GM12878 (cell line): ENCODE results near the gene PHF11. TPM values are rescaled to one million over a fixed set of nuclear protein-coding genes. Genes with fewer than 3 reads are reported as not detected.

Experiments
- ATAC-seq: fragments of 200-7000 bp; cut with Tn5 transposase; 3 replicates; pipeline ENCODE4 v1.9.1; 2020; ENCODE audit warnings: mild to moderate bottlenecking, moderate library complexity
- BruUV-seq: library from RNA; stranded (reverse); fragments of 400-500 nt; replicated peaks from 2 replicates; lab custom pipeline; 2021; lab: Mats Ljungman, UMichigan
- CTCF ChIA-PET: fragments of 300-600 bp; sonication (Branson Sonifier 250); formaldehyde crosslinking; extraction: SDS; loops from one replicate; lab custom pipeline; 2021; ENCODE audit warnings: inconsistent platforms; lab: Yijun Ruan, JAX
- POLR2A ChIA-PET: fragments of 350-600 bp; formaldehyde crosslinking; extraction: SDS; loops from one replicate; lab custom pipeline; 2021; ENCODE audit warnings: inconsistent platforms; lab: Charles Lee
- RAD21 ChIA-PET: fragments of 300-600 bp; sonication (Branson Sonifier 250); formaldehyde crosslinking; loops from one replicate; lab custom pipeline; 2023; ENCODE audit warnings: antibody characterized with exemption; ENCODE audit not compliant: unreplicated experiment; lab: Charles Lee
- SMC1A ChIA-PET: fragments of 300-600 bp; sonication (Branson Sonifier 250); formaldehyde crosslinking; loops from one replicate; lab custom pipeline; 2023; ENCODE audit not compliant: unreplicated experiment, uncharacterized antibody; lab: Charles Lee
- DNase-seq: peaks from one replicate; pipeline ENCODE4 v3.0.0-alpha.2; 2011; ENCODE audit warnings: low read depth, low spot score
- FAIRE-seq: peaks from 3 replicates; lab custom pipeline; 2011; peaks lifted over from hg19 to GRCh38; lab: Jason Lieb, UNC
- H2AFZ ChIP-seq: 2 replicates; pipeline ENCODE4 v1.6.0; 2011; ENCODE audit warnings: low read depth, low read length, control low read depth; ENCODE audit not compliant: control insufficient read depth
- H3K27ac ChIP-seq: 2 replicates; pipeline ENCODE4 v1.5.1; 2011; ENCODE audit warnings: control low read depth; ENCODE audit not compliant: control insufficient read depth, insufficient read depth
- H3K27me3 ChIP-seq, 2 experiments: replicated peaks in 1 of 2; 2 replicates each; pipeline versions ENCODE4 v1.6.0 to v1.6.1; 2011; ENCODE audit warnings: low read length in 1 of 2; ENCODE audit not compliant: control insufficient read depth in 2 of 2, insufficient read depth in 2 of 2
- H3K36me3 ChIP-seq, 2 experiments: 2 replicates each; pipeline ENCODE4 v1.5.1; 2011; ENCODE audit warnings: low read length in 1 of 2; ENCODE audit not compliant: control insufficient read depth in 2 of 2, insufficient read depth in 2 of 2
- H3K4me1 ChIP-seq: 2 replicates; pipeline ENCODE4 v1.6.1; 2011; ENCODE audit warnings: mild to moderate bottlenecking, low read length, moderate library complexity, mixed read lengths; ENCODE audit not compliant: control insufficient read depth, insufficient read depth
- H3K4me2 ChIP-seq: 2 replicates; pipeline ENCODE4 v1.6.0; 2011; ENCODE audit warnings: control low read depth; ENCODE audit not compliant: control insufficient read depth, insufficient read depth
- H3K4me3 ChIP-seq: fragments of 200-600 bp; sonication (generic); 2 replicates; pipeline ENCODE4 v1.5.1; 2016
- H3K79me2 ChIP-seq: 2 replicates; pipeline ENCODE4 v1.6.0; 2011; ENCODE audit warnings: low read length; ENCODE audit not compliant: control insufficient read depth, insufficient read depth
- H3K9ac ChIP-seq: 2 replicates; pipeline ENCODE4 v1.8.0; 2011; ENCODE audit warnings: low read length, control low read depth, mixed read lengths; ENCODE audit not compliant: control insufficient read depth, insufficient read depth
- H3K9me3 ChIP-seq: replicated peaks from 3 replicates; pipeline ENCODE4 v1.5.1; 2011; ENCODE audit warnings: mild to moderate bottlenecking, low read length; ENCODE audit not compliant: control insufficient read depth, insufficient read depth
- H4K20me1 ChIP-seq: 2 replicates; pipeline ENCODE4 v1.6.0; 2011; ENCODE audit not compliant: control insufficient read depth, insufficient read depth
- BACH1 ChIP-seq: fragments of 450-650 bp; IDR thresholded peaks from 2 replicates; pipeline ENCODE4 v1.6.1; 2017; ENCODE audit warnings: mild to moderate bottlenecking, borderline replicate concordance
- BMI1 ChIP-seq: fragments of 450-650 bp; IDR thresholded peaks from 2 replicates; pipeline ENCODE4 v1.6.1; 2016; ENCODE audit warnings: mild to moderate bottlenecking, moderate library complexity, borderline replicate concordance
- CREM ChIP-seq: IDR thresholded peaks from 2 replicates; pipeline ENCODE4 v1.6.1; 2014; ENCODE audit warnings: antibody characterized with exemption, low read depth
- ETV6 ChIP-seq, 2 experiments: fragments of 450-650 bp in 1 of 2; IDR thresholded peaks in 1 of 2; conservative IDR thresholded peaks in 1 of 2; 2 replicates each; pipeline ENCODE4 v1.6.1; 2014; ENCODE audit warnings: antibody characterized with exemption in 1 of 2, borderline replicate concordance in 1 of 2, low read depth in 1 of 2, mild to moderate bottlenecking in 1 of 2, moderate library complexity in 1 of 2
- IRF3 ChIP-seq: fragments of 450-650 bp; IDR thresholded peaks from 2 replicates; pipeline ENCODE4 v1.6.1; 2014; ENCODE audit warnings: mild to moderate bottlenecking
- JUNB ChIP-seq: IDR thresholded peaks from 2 replicates; pipeline ENCODE4 v1.6.1; 2016; ENCODE audit warnings: antibody characterized with exemption, mild to moderate bottlenecking
- JUND ChIP-seq: IDR thresholded peaks from 2 replicates; pipeline ENCODE4 v1.6.1; 2012; ENCODE audit warnings: low read depth, mild to moderate bottlenecking, low read length, improper control_type of control experiment, moderate library complexity
- PML ChIP-seq: IDR thresholded peaks from 2 replicates; pipeline ENCODE4 v1.6.1; 2012; ENCODE audit warnings: low read length, inconsistent platforms
- SMC3 ChIP-seq: IDR thresholded peaks from 2 replicates; pipeline ENCODE4 v1.6.1; 2011; ENCODE audit warnings: low read length, improper control_type of control experiment, borderline replicate concordance
- SREBF2 ChIP-seq: IDR thresholded peaks from 2 replicates; pipeline ENCODE4 v1.6.1; 2012; ENCODE audit warnings: mild to moderate bottlenecking, low read length
- WRNIP1 ChIP-seq: IDR thresholded peaks from 2 replicates; pipeline ENCODE4 v1.6.1; 2011; ENCODE audit warnings: low read depth, low read length, improper control_type of control experiment, borderline replicate concordance
- ZBED1 ChIP-seq: IDR thresholded peaks from 2 replicates; pipeline ENCODE4 v1.6.1; 2016; ENCODE audit warnings: borderline replicate concordance
- ZNF622 ChIP-seq: fragments of 450-650 bp; IDR thresholded peaks from 2 replicates; pipeline ENCODE4 v1.6.1; 2017; ENCODE audit warnings: mild to moderate bottlenecking, inconsistent platforms
- WGBS: methylation state at CpG from one replicate; pipeline ENCODE4 v1.1.6; 2016; ENCODE audit warnings: low lambda C conversion rate; ENCODE audit not compliant: insufficient replicate concordance, insufficient coverage; ENCODE audit errors: missing lambda C conversion rate; 5-methylcytosine and 5-hydroxymethylcytosine counted together
- in situ Hi-C: fragments of 300-500 bp; cut with MboI; formaldehyde crosslinking; loops from 9 replicates; pipeline ENCODE4 v1.14.3; 2018; ENCODE audit warnings: mixed read lengths
- intact Hi-C: fragments of 100-400 bp; cut with micrococcal nuclease; formaldehyde crosslinking; loops from one replicate; pipeline ENCODE4 v1.14.2; 2022; ENCODE audit not compliant: unreplicated experiment
- polyA plus RNA-seq, 11 experiments: library from polyadenylated mRNA; depleted of rRNA in 4 of 11; unstranded in 6 of 11; stranded (reverse) in 5 of 11; fragments of >200 nt; fragmentation: Nextera tagmentation in 4 of 11; fragmentation: Illumina TruSeq in 1 of 11; extraction: Ambion mirVana in 4 of 11; extraction: Trizol in 1 of 11; gene quantifications; 1 replicate in 1 of 11; 2 replicates in 10 of 11; pipeline versions ENCODE4 v1.2.1 to v1.2.3, GENCODE V29; 2011 to 2016; ENCODE audit warnings: inconsistent platforms in 2 of 11, missing spikeins in 2 of 11, low read depth in 1 of 11
- total RNA-seq, 4 experiments: library from RNA; depleted of rRNA in 3 of 4; stranded (reverse); fragments of >200 nt in 3 of 4; fragmentation: Illumina TruSeq in 1 of 4; extraction: Trizol in 1 of 4; gene quantifications; 2 replicates each; pipeline versions ENCODE4 v1.2.1 to v1.2.3, GENCODE V29; 2013 to 2021
- TF ChIP-seq, protein P1 (sequence below): fragments of 450-650 bp; formaldehyde crosslinking; IDR thresholded peaks from 2 replicates; pipeline ENCODE4 v1.4.0; 2020; ENCODE audit warnings: mild to moderate bottlenecking, moderate library complexity
- TF ChIP-seq, protein P2 (sequence below): fragments of 450-650 bp; IDR thresholded peaks from 2 replicates; pipeline ENCODE4 v1.6.1; 2017; ENCODE audit warnings: mild to moderate bottlenecking, moderate library complexity

PHF11 gene
- total and polyA plus RNA-seq, 10 of the 15 experiments (the other 5 are each of a cell fraction or from before 2014, with no cell fraction given) = 16.9 to 77.3 (median 32.7) TPM

GRCh38 chr13:49561062-49561410 lies 65.3 kb downstream of the PHF11 start:
- Histone ChIP-seq H2AFZ (no peak overlapping the region), H3K9me3 (no peaks in the 10 kb centered on the region; the same call in 2 of the 3 replicates), H3K4me2 (no peak overlapping the region), H3K27ac (no peak overlapping the region), H3K27me3 (no peaks in the 10 kb centered on the region), H3K4me1 (no peaks in the 10 kb centered on the region), H3K79me2 (no peaks in the 10 kb centered on the region), H3K4me3 (no peak overlapping the region)
- WGBS = 96% methylated on average over 3 of the region's 3 CpGs
- ATAC-seq (no peak), FAIRE-seq (no peak)
- BruUV-seq = no TSS peak
- RAD21 ChIA-PET = no interaction called here
- no peak for TF ChIP-seq PML
- no peak for TF ChIP-seq SREBF2
- no peak for TF ChIP-seq BACH1
- no peak for TF ChIP-seq JUND
- TF ChIP-seq CREM = no peak
- TF ChIP-seq SMC3 = no peak
- no peak for TF ChIP-seq ZBED1
- no peak for TF ChIP-seq WRNIP1
- no peak for TF ChIP-seq BMI1
- TF ChIP-seq, protein P1, sequence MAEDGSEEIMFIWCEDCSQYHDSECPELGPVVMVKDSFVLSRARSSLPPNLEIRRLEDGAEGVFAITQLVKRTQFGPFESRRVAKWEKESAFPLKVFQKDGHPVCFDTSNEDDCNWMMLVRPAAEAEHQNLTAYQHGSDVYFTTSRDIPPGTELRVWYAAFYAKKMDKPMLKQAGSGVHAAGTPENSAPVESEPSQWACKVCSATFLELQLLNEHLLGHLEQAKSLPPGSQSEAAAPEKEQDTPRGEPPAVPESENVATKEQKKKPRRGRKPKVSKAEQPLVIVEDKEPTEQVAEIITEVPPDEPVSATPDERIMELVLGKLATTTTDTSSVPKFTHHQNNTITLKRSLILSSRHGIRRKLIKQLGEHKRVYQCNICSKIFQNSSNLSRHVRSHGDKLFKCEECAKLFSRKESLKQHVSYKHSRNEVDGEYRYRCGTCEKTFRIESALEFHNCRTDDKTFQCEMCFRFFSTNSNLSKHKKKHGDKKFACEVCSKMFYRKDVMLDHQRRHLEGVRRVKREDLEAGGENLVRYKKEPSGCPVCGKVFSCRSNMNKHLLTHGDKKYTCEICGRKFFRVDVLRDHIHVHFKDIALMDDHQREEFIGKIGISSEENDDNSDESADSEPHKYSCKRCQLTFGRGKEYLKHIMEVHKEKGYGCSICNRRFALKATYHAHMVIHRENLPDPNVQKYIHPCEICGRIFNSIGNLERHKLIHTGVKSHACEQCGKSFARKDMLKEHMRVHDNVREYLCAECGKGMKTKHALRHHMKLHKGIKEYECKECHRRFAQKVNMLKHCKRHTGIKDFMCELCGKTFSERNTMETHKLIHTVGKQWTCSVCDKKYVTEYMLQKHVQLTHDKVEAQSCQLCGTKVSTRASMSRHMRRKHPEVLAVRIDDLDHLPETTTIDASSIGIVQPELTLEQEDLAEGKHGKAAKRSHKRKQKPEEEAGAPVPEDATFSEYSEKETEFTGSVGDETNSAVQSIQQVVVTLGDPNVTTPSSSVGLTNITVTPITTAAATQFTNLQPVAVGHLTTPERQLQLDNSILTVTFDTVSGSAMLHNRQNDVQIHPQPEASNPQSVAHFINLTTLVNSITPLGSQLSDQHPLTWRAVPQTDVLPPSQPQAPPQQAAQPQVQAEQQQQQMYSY (CRISPR knock-in tag) = no peak
- TF ChIP-seq, protein P2, sequence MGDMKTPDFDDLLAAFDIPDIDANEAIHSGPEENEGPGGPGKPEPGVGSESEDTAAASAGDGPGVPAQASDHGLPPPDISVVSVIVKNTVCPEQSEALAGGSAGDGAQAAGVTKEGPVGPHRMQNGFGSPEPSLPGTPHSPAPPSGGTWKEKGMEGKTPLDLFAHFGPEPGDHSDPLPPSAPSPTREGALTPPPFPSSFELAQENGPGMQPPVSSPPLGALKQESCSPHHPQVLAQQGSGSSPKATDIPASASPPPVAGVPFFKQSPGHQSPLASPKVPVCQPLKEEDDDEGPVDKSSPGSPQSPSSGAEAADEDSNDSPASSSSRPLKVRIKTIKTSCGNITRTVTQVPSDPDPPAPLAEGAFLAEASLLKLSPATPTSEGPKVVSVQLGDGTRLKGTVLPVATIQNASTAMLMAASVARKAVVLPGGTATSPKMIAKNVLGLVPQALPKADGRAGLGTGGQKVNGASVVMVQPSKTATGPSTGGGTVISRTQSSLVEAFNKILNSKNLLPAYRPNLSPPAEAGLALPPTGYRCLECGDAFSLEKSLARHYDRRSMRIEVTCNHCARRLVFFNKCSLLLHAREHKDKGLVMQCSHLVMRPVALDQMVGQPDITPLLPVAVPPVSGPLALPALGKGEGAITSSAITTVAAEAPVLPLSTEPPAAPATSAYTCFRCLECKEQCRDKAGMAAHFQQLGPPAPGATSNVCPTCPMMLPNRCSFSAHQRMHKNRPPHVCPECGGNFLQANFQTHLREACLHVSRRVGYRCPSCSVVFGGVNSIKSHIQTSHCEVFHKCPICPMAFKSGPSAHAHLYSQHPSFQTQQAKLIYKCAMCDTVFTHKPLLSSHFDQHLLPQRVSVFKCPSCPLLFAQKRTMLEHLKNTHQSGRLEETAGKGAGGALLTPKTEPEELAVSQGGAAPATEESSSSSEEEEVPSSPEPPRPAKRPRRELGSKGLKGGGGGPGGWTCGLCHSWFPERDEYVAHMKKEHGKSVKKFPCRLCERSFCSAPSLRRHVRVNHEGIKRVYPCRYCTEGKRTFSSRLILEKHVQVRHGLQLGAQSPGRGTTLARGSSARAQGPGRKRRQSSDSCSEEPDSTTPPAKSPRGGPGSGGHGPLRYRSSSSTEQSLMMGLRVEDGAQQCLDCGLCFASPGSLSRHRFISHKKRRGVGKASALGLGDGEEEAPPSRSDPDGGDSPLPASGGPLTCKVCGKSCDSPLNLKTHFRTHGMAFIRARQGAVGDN = no peak
- TF ChIP-seq ZNF622 = no peak
- TF ChIP-seq IRF3 = no peak
- TF ChIP-seq JUNB = no peak
- TF ChIP-seq ETV6 (conservative IDR thresholded peaks at IDR 0.05 in 1 of 2, IDR thresholded peaks at IDR 0.05 in 1 of 2; ENCODE audit: borderline replicate concordance in 1 of 2, low read depth in 1 of 2) = no peak
- TF ChIP-seq, all 136 proteins: peak for 0
- intact Hi-C loops (no loop called here), in situ Hi-C loops (no loop called here)
- H3K9ac ChIP-seq = no peak overlapping the region
- ChIA-PET POLR2A (interaction anchor here (0.6 to 0.7 kb wide), 2 partner anchors 195 to 1581 kb away, joined by 3 to 5 read pairs; no protein-coding TSS in a partner anchor), CTCF (interaction anchor here (0.6 to 0.8 kb wide), 2 partner anchors 21 to 64 kb away, joined by 3 read pairs; no protein-coding TSS in a partner anchor), SMC1A (interaction anchor here (1.4 kb wide), 1 partner anchor 55 kb away, joined by 3 read pairs; no protein-coding TSS in a partner anchor)
- no peak for DNase-seq
- no peaks in the 10 kb centered on the region for H4K20me1 ChIP-seq
- H3K36me3 ChIP-seq = no peaks in the 10 kb centered on the region; a peak in 1 of 4 replicates
